Thyroid gland (tissue), 4 donors: ENCODE measurements around the gene ESYT3. TPM values are rescaled to one million over a fixed set of nuclear protein-coding genes. Genes with fewer than 3 reads are reported as not detected.
"Not testable (repeated sequence)": the region's sequence is repeated elsewhere in the genome, so short reads cannot be mapped to it uniquely, and the experiment has no call there.

Experiments
- DNase-seq, 2 donors: peaks; one replicate each; pipeline ENCODE4 v3.0.0-alpha.2; 2019
- H3K27ac ChIP-seq, 3 donors: fragments of 200-600 bp; sonication (generic); 1 replicate in 2 of 3; 2 replicates in 1 of 3; pipeline ENCODE4 v1.5.1; 2016 to 2019; ENCODE audit warnings: mild to moderate bottlenecking in 1 of 3, moderate library complexity in 1 of 3
- H3K27me3 ChIP-seq: fragments of 200-600 bp; sonication (generic); one replicate; pipeline ENCODE4 v1.5.1; 2019
- H3K36me3 ChIP-seq, 2 donors: fragments of 200-600 bp; sonication (generic); one replicate each; pipeline ENCODE4 v1.5.1; 2016 to 2019
- H3K4me1 ChIP-seq, 2 donors: fragments of 200-600 bp; sonication (generic); one replicate each; pipeline ENCODE4 v1.5.1; 2017 to 2019
- H3K4me3 ChIP-seq, 3 donors: fragments of 200-600 bp; sonication (generic); replicated peaks in 1 of 3; 1 replicate in 2 of 3; 2 replicates in 1 of 3; pipeline ENCODE4 v1.5.1; 2016; ENCODE audit warnings: mild to moderate bottlenecking in 1 of 3
- H3K9me3 ChIP-seq: fragments of 200-600 bp; sonication (generic); one replicate; pipeline ENCODE4 v1.5.1; 2017
- CTCF ChIP-seq, 6 experiments: fragments of 200-600 bp in 3 of 6; fragments of 450-650 bp in 3 of 6; sonication (generic) in 3 of 6; IDR thresholded peaks; one replicate each; pipeline ENCODE4 v1.5.1; 2016 to 2019; ENCODE audit warnings: antibody characterized with exemption in 6 of 6, mild to moderate bottlenecking in 2 of 6, inconsistent platforms in 1 of 6, moderate library complexity in 1 of 6
- POLR2A ChIP-seq, 2 donors: fragments of 450-650 bp; IDR thresholded peaks; one replicate each; pipeline ENCODE4 v1.6.1; 2017; ENCODE audit warnings: antibody characterized with exemption in 2 of 2, mild to moderate bottlenecking in 2 of 2, moderate library complexity in 1 of 2
- WGBS, 2 donors: methylation state at CpG; one replicate each; pipeline ENCODE4 v1.1.5; 2017; 5-methylcytosine and 5-hydroxymethylcytosine counted together
- intact Hi-C: fragments of 100-400 bp; cut with DNase I; formaldehyde crosslinking; loops from one replicate; pipeline ENCODE4 v1.15.1; 2023
- total RNA-seq, 4 donors: library from RNA; depleted of rRNA; stranded (reverse); fragments of >200 nt; gene quantifications; one replicate each; pipeline ENCODE4 v1.2.3, GENCODE V29; 2016

ESYT3 gene
- total RNA-seq, 4 donors from 2014 or later: 19.9 to 82.8 (median 22.7) TPM

- no peak for DNase-seq
- TF ChIP-seq POLR2A (IDR thresholded peaks at IDR 0.05): no peak
- Histone ChIP-seq H3K27me3 (no peaks in the 10 kb centered on the region), H3K9me3 (no peaks in the 10 kb centered on the region), H3K4me3 (no peak overlapping the region), H3K27ac (no peak overlapping the region), H3K36me3 (no peaks in the 10 kb centered on the region), H3K4me1 (no peaks in the 10 kb centered on the region)
- 73 to 76% methylated on average over 1 of the region's 1 CpG for WGBS, 2 donors
- intact Hi-C loops: no loop called here
Observed at GRCh38 chr3:138423316-138423715, 11.1 kb upstream of the ESYT3 start.

GRCh38 chr3:138424323-138424722 is 10.1 kb upstream of the ESYT3 start:
- no peaks in the 10 kb centered on the region for H3K36me3 ChIP-seq
- intact Hi-C loops: no loop called here
- H3K9me3 ChIP-seq: no peaks in the 10 kb centered on the region
- no peak overlapping the region for H3K4me3 ChIP-seq
- H3K4me1 ChIP-seq: no peaks in the 10 kb centered on the region
- no peaks in the 10 kb centered on the region for H3K27me3 ChIP-seq
- 92 to 96% methylated on average over 2 of the region's 2 CpGs for WGBS, 2 donors
- no peak overlapping the region for H3K27ac ChIP-seq
- DNase-seq: no peak
- TF ChIP-seq POLR2A (IDR thresholded peaks at IDR 0.05): no peak
- TF ChIP-seq CTCF (IDR thresholded peaks at IDR 0.05): no peak

- intact Hi-C loops: no loop called here
- H3K36me3 ChIP-seq: no peaks in the 10 kb centered on the region
- no peaks in the 10 kb centered on the region for H3K27me3 ChIP-seq
- no peak for DNase-seq
- WGBS, 2 donors: 47 to 54% methylated on average over 3 of the region's 3 CpGs
- no peaks in the 10 kb centered on the region for H3K4me1 ChIP-seq
- peak in 4 of 6 experiments; percentile 33 to 39 (median 36) for TF ChIP-seq CTCF (IDR thresholded peaks at IDR 0.05)
- TF ChIP-seq POLR2A (IDR thresholded peaks at IDR 0.05): no peak
- no peaks in the 10 kb centered on the region for H3K9me3 ChIP-seq
- H3K4me3 ChIP-seq: no peak overlapping the region
- H3K27ac ChIP-seq: no peak overlapping the region
Observed at GRCh38 chr3:138426211-138426610, 8.2 kb upstream of the ESYT3 start.

GRCh38 chr3:138426754-138427153 is 7.7 kb upstream of the ESYT3 start:
- intact Hi-C loops, DNase-seq, H3K4me1 ChIP-seq, H3K27ac ChIP-seq, H3K4me3 ChIP-seq, H3K9me3 ChIP-seq, H3K27me3 ChIP-seq, H3K36me3 ChIP-seq: not testable (repeated sequence)
- WGBS, 2 donors: 98 to 99% methylated on average over 4 of the region's 4 CpGs

GRCh38 chr3:138429665-138430064 is 4.8 kb upstream of the ESYT3 start:
- Histone ChIP-seq H3K27ac (no peak overlapping the region), H3K9me3 (no peaks in the 10 kb centered on the region), H3K36me3 (no peaks in the 10 kb centered on the region), H3K27me3 (no peaks in the 10 kb centered on the region), H3K4me3 (no peak overlapping the region), H3K4me1 (peaks cover 5 to 6% of the 10 kb centered on the region in 2 donors)
- TF ChIP-seq POLR2A (IDR thresholded peaks at IDR 0.05) (no peak), CTCF (IDR thresholded peaks at IDR 0.05) (no peak)
- no peak for DNase-seq
- 95 to 98% methylated on average over 3 of the region's 3 CpGs for WGBS, 2 donors
- intact Hi-C loops: no loop called here

- WGBS, 2 donors: 82 to 93% methylated on average over 4 of the region's 4 CpGs
- intact Hi-C loops: no loop called here
- TF ChIP-seq CTCF (IDR thresholded peaks at IDR 0.05) (no peak), POLR2A (IDR thresholded peaks at IDR 0.05) (no peak)
Observed at GRCh38 chr3:138432576-138433240, 1.7 kb upstream of the ESYT3 start.

More at GRCh38 chr3:138432576-138433240, 1.7 kb upstream of the ESYT3 start:
- H3K4me1 ChIP-seq: peaks cover 5 to 6% of the 10 kb centered on the region in 2 donors
- H3K4me3 ChIP-seq: no peak overlapping the region
- H3K9me3 ChIP-seq: no peaks in the 10 kb centered on the region
- no peaks in the 10 kb centered on the region for H3K27me3 ChIP-seq
- H3K36me3 ChIP-seq: no peaks in the 10 kb centered on the region
- H3K27ac ChIP-seq: no peak overlapping the region
- DNase-seq: no peak
